GM12875 (cell line): ENCODE measurements around the gene CTCF.

Source experiments
- H3K4me3 ChIP-seq: one replicate; pipeline ENCODE4 v1.5.1; 2011; ENCODE audit warnings: low read depth, low read length, control low read depth
- TF ChIP-seq, protein P1 (sequence below): IDR thresholded peaks from 2 replicates; pipeline ENCODE4 v1.5.1; 2011; ENCODE audit warnings: low read depth, mild to moderate bottlenecking, control low read depth, inconsistent platforms, low read length, moderate library complexity, borderline replicate concordance; ENCODE audit not compliant: insufficient read depth

CTCF gene

DNA sequence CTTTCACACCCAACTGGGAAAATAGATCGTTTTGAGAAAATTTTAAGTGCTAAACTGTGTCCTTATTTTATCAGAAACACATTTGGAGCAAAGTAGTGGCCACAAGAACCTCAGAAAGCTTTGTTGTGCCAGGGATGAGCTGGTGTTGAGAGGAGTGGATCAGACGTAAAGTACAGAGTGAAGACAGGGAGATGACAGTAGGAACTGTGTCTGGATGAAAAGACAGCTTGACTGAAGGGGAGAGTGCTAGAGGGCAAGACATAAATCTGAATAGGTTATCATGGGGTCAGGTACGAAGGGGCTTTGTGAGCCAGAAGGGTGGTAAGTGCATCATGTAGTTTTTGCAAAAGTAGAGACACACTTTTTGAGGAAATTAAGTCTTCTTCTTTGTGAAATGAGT, 43.3 kb downstream of the CTCF start:
- H3K4me3 ChIP-seq, result no peak overlapping the region
- TF ChIP-seq, protein P1, sequence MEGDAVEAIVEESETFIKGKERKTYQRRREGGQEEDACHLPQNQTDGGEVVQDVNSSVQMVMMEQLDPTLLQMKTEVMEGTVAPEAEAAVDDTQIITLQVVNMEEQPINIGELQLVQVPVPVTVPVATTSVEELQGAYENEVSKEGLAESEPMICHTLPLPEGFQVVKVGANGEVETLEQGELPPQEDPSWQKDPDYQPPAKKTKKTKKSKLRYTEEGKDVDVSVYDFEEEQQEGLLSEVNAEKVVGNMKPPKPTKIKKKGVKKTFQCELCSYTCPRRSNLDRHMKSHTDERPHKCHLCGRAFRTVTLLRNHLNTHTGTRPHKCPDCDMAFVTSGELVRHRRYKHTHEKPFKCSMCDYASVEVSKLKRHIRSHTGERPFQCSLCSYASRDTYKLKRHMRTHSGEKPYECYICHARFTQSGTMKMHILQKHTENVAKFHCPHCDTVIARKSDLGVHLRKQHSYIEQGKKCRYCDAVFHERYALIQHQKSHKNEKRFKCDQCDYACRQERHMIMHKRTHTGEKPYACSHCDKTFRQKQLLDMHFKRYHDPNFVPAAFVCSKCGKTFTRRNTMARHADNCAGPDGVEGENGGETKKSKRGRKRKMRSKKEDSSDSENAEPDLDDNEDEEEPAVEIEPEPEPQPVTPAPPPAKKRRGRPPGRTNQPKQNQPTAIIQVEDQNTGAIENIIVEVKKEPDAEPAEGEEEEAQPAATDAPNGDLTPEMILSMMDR, result no peak

DNA sequence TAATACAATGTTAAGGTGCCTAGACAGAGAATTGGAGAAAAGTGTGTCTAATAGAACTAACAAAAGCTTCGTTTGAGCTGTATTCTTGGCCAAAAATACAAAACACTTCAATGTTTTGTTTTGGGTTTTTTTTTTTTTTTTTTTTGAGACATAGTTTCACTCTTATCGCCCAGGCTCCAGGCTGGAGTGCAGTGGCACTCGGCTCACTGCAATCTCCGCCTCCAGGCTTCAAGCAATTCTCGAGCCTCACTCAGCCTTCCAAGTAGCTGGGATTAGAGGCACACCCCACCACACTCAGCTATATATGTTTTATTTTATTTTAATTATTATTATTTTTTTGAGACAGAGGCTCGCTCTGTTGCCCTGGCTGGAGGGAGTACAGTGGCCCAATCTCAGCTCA, 44.3 kb downstream of the CTCF start:
- H3K4me3 ChIP-seq, result no peak overlapping the region
- TF ChIP-seq, protein P1, result no peak

DNA sequence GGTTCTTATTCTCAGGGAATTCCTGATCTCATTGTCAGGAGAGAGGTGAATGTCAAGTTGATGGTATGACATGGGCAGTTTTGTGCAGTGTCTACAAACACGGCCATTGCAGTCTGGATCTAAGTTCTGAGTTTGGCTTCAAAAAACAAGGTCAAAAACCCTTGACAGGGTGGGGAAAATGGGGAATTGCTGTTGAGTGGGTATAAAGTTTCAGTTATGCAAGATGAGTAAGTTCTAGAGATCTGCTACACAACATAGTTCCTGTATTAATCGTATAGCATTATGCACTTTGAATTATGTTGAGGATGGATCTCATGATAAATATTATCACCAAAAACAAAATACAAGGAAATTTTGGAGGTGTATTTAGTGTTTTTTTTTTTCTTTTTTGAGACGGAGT, 46.0 kb downstream of the CTCF start:
- no peak overlapping the region for H3K4me3 ChIP-seq
- TF ChIP-seq, protein P1, result no peak

DNA sequence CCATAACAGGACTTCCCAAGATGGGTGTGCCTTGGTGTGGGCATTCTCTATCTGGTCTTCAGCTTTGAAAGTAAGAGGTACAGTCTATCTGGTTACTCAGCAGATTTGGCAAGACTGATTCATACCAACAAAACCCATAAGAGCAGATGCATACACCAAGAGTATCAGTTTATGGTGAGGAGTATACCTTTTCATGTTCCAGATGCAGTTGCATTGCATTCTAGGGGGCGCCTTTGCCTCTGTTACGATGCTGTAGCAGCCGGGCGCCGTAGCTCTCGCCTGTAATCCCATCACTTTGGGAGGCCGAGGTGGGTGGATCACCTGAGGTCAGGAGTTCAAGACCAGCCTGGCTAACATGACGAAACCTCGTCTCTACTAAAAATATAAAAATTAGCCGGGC, 51.5 kb downstream of the CTCF start:
- TF ChIP-seq, protein P1, result 0 out of 2 replicates have a peak, but pooled peaks have one; percentile 8
- no peak overlapping the region for H3K4me3 ChIP-seq

DNA sequence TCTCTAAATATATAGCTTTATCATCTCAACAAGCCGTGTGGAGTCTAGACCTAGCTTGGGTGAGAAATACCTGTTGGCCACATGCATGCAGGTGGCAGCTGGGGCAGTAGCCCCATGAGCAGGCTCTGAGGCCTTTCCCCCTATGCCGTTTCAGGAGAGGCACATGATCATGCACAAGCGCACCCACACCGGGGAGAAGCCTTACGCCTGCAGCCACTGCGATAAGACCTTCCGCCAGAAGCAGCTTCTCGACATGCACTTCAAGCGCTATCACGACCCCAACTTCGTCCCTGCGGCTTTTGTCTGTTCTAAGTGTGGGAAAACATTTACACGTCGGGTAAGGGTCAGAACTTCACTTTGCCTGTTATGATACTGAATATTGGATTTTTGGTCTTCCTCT, 65.9 kb downstream of the CTCF start:
- no peak overlapping the region for H3K4me3 ChIP-seq
- TF ChIP-seq, protein P1, result no peak

DNA sequence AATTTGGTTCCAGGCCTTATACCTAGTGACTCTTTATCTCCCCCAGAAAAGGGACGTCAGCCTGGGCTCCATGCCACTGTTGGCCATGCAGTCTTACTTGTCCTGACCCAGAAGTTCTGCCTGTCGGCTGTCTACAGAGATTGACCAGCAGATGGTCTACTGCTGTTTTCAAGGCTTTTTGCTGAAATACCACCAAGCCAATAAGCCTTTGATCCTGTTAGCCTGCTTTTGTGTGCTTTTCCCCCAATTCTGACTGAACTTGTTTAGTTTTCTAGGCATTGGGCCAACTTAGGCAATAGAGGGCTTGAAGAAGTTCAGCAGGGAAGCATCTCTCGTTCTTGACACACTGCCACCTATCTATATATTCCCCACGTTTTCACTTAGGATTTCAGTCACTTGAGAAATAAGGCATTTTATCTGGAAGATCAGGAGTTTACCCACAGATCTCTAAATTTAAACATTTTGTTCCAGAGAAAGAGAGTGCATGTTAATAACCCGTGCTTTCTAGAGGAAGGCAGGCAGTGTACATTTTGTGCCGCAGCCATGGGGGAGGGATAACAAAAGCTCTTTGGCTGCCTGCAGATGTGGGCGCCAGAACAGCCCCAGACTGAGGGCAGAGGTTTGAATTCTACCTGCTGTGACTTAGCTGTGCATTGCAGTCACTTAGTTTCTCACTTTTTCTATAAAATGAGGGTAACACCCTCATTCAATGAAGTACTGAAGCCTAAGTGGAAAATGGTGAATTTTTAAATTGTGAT, 70.3 kb downstream of the CTCF start:
- TF ChIP-seq, protein P1, result no peak
- H3K4me3 ChIP-seq, result no peak overlapping the region

DNA sequence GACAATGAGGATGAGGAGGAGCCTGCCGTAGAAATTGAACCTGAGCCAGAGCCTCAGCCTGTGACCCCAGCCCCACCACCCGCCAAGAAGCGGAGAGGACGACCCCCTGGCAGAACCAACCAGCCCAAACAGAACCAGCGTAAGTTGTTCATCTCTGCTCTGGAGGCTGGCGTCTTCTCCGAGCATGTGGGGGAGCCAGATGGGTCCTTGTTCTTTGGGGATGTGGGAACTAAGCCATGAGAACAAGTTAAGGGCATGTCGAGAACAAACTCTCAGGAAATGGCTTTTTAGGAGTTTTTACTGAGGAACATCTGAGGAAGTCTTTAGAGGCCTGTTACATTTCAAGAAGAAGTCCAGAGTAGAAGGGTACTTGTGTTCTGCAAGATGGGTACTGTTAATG, 74.4 kb downstream of the CTCF start:
- TF ChIP-seq, protein P1, result no peak
- H3K4me3 ChIP-seq, result no peak overlapping the region
